Measurements from ENCODE around the gene HPCAL1.
"Not testable (repeated sequence)": the region's sequence is repeated elsewhere in the genome, so short reads cannot be mapped to it uniquely, and the experiment has no call there.

Gene HPCAL1

GRCh38 chr2:10454505-10454904, 151.8 kb downstream of the HPCAL1 start:
- Histone ChIP-seq H3K27ac (ENCODE audit: low read depth, low read length) (no peak overlapping the region), H3K4me1 (ENCODE audit: control insufficient read depth, insufficient read depth, low read length) (peaks cover 9% of the 10 kb centered on the region), H3K27me3 (ENCODE audit: control insufficient read depth, insufficient read depth, low read length) (peaks cover 5% of the 10 kb centered on the region; the same call in 1 of the 2 replicates), H3K9ac (ENCODE audit: low read depth, low read length) (no peak overlapping the region), H3K9me3 (ENCODE audit: control insufficient read depth, insufficient read depth, low read length) (no peaks in the 10 kb centered on the region), H3K36me3 (ENCODE audit: control insufficient read depth, insufficient read depth, low read length) (no peaks in the 10 kb centered on the region), H3K4me3 (ENCODE audit: low read depth, low read length) (no peak overlapping the region)

- not testable (repeated sequence) for H3K4me1 ChIP-seq (ENCODE audit: control insufficient read depth, insufficient read depth, low read length); H3K27ac ChIP-seq (ENCODE audit: low read depth, low read length); H3K36me3 ChIP-seq (ENCODE audit: control insufficient read depth, insufficient read depth, low read length); H3K9me3 ChIP-seq (ENCODE audit: control insufficient read depth, insufficient read depth, low read length); H3K9ac ChIP-seq (ENCODE audit: low read depth, low read length); H3K27me3 ChIP-seq (ENCODE audit: control insufficient read depth, insufficient read depth, low read length); H3K4me3 ChIP-seq (ENCODE audit: low read depth, low read length)
Measured at GRCh38 chr2:10457195-10457594, 154.5 kb downstream of the HPCAL1 start.

- Histone ChIP-seq H3K4me3 (ENCODE audit: low read depth, low read length) (no peak overlapping the region), H3K9ac (ENCODE audit: low read depth, low read length) (no peak overlapping the region), H3K27ac (ENCODE audit: low read depth, low read length) (no peak overlapping the region), H3K27me3 (ENCODE audit: control insufficient read depth, insufficient read depth, low read length) (no peaks in the 10 kb centered on the region), H3K9me3 (ENCODE audit: control insufficient read depth, insufficient read depth, low read length) (no peaks in the 10 kb centered on the region), H3K4me1 (ENCODE audit: control insufficient read depth, insufficient read depth, low read length) (no peaks in the 10 kb centered on the region), H3K36me3 (ENCODE audit: control insufficient read depth, insufficient read depth, low read length) (no peaks in the 10 kb centered on the region)
Measured at GRCh38 chr2:10457846-10458598, 155.3 kb downstream of the HPCAL1 start.

- H3K27ac ChIP-seq (ENCODE audit: low read depth, low read length) = no peak overlapping the region
Measured at GRCh38 chr2:10460366-10460796, 157.7 kb downstream of the HPCAL1 start.

GRCh38 chr2:10462178-10463083, 159.7 kb downstream of the HPCAL1 start:
- Histone ChIP-seq H3K27ac (ENCODE audit: low read depth, low read length) (no peak overlapping the region), H3K9me3 (ENCODE audit: control insufficient read depth, insufficient read depth, low read length) (no peaks in the 10 kb centered on the region), H3K36me3 (ENCODE audit: control insufficient read depth, insufficient read depth, low read length) (no peaks in the 10 kb centered on the region), H3K9ac (ENCODE audit: low read depth, low read length) (no peak overlapping the region), H3K27me3 (ENCODE audit: control insufficient read depth, insufficient read depth, low read length) (no peaks in the 10 kb centered on the region), H3K4me1 (ENCODE audit: control insufficient read depth, insufficient read depth, low read length) (no peaks in the 10 kb centered on the region), H3K4me3 (ENCODE audit: low read depth, low read length) (no peak overlapping the region)

More at GRCh38 chr2:10460366-10460796, 157.7 kb downstream of the HPCAL1 start:
- Histone ChIP-seq H3K4me3 (ENCODE audit: low read depth, low read length) (no peak overlapping the region), H3K9me3 (ENCODE audit: control insufficient read depth, insufficient read depth, low read length) (no peaks in the 10 kb centered on the region), H3K4me1 (ENCODE audit: control insufficient read depth, insufficient read depth, low read length) (no peaks in the 10 kb centered on the region), H3K36me3 (ENCODE audit: control insufficient read depth, insufficient read depth, low read length) (no peaks in the 10 kb centered on the region), H3K27me3 (ENCODE audit: control insufficient read depth, insufficient read depth, low read length) (no peaks in the 10 kb centered on the region), H3K9ac (ENCODE audit: low read depth, low read length) (no peak overlapping the region)

- H3K9me3 ChIP-seq (ENCODE audit: control insufficient read depth, insufficient read depth, low read length) = no peaks in the 10 kb centered on the region
- no peaks in the 10 kb centered on the region for H3K27me3 ChIP-seq (ENCODE audit: control insufficient read depth, insufficient read depth, low read length)
- H3K36me3 ChIP-seq (ENCODE audit: control insufficient read depth, insufficient read depth, low read length) = no peaks in the 10 kb centered on the region
- no peak overlapping the region for H3K27ac ChIP-seq (ENCODE audit: low read depth, low read length)
- no peak overlapping the region for H3K9ac ChIP-seq (ENCODE audit: low read depth, low read length)
- no peaks in the 10 kb centered on the region for H3K4me1 ChIP-seq (ENCODE audit: control insufficient read depth, insufficient read depth, low read length)
- H3K4me3 ChIP-seq (ENCODE audit: low read depth, low read length) = no peak overlapping the region
Measured at GRCh38 chr2:10465910-10466309, 163.2 kb downstream of the HPCAL1 start.

GRCh38 chr2:10466801-10467200, 164.1 kb downstream of the HPCAL1 start:
- Histone ChIP-seq H3K9ac (ENCODE audit: low read depth, low read length) (no peak overlapping the region), H3K4me3 (ENCODE audit: low read depth, low read length) (no peak overlapping the region), H3K36me3 (ENCODE audit: control insufficient read depth, insufficient read depth, low read length) (no peaks in the 10 kb centered on the region), H3K27me3 (ENCODE audit: control insufficient read depth, insufficient read depth, low read length) (no peaks in the 10 kb centered on the region), H3K9me3 (ENCODE audit: control insufficient read depth, insufficient read depth, low read length) (no peaks in the 10 kb centered on the region), H3K4me1 (ENCODE audit: control insufficient read depth, insufficient read depth, low read length) (no peaks in the 10 kb centered on the region), H3K27ac (ENCODE audit: low read depth, low read length) (no peak overlapping the region)

- Histone ChIP-seq H3K4me3 (ENCODE audit: low read depth, low read length) (no peak overlapping the region), H3K9me3 (ENCODE audit: control insufficient read depth, insufficient read depth, low read length) (no peaks in the 10 kb centered on the region), H3K27ac (ENCODE audit: low read depth, low read length) (no peak overlapping the region), H3K36me3 (ENCODE audit: control insufficient read depth, insufficient read depth, low read length) (no peaks in the 10 kb centered on the region), H3K9ac (ENCODE audit: low read depth, low read length) (no peak overlapping the region), H3K4me1 (ENCODE audit: control insufficient read depth, insufficient read depth, low read length) (no peaks in the 10 kb centered on the region), H3K27me3 (ENCODE audit: control insufficient read depth, insufficient read depth, low read length) (no peaks in the 10 kb centered on the region)
Measured at GRCh38 chr2:10467401-10467800, 164.7 kb downstream of the HPCAL1 start.

GRCh38 chr2:10469301-10469700, 166.6 kb downstream of the HPCAL1 start:
- Histone ChIP-seq H3K9me3 (ENCODE audit: control insufficient read depth, insufficient read depth, low read length) (no peaks in the 10 kb centered on the region), H3K27me3 (ENCODE audit: control insufficient read depth, insufficient read depth, low read length) (no peaks in the 10 kb centered on the region), H3K9ac (ENCODE audit: low read depth, low read length) (no peak overlapping the region), H3K4me3 (ENCODE audit: low read depth, low read length) (no peak overlapping the region), H3K4me1 (ENCODE audit: control insufficient read depth, insufficient read depth, low read length) (no peaks in the 10 kb centered on the region), H3K36me3 (ENCODE audit: control insufficient read depth, insufficient read depth, low read length) (no peaks in the 10 kb centered on the region), H3K27ac (ENCODE audit: low read depth, low read length) (no peak overlapping the region)

GRCh38 chr2:10469955-10470608, 167.4 kb downstream of the HPCAL1 start:
- Histone ChIP-seq H3K9ac (ENCODE audit: low read depth, low read length) (no peak overlapping the region), H3K4me3 (ENCODE audit: low read depth, low read length) (no peak overlapping the region), H3K36me3 (ENCODE audit: control insufficient read depth, insufficient read depth, low read length) (no peaks in the 10 kb centered on the region), H3K4me1 (ENCODE audit: control insufficient read depth, insufficient read depth, low read length) (no peaks in the 10 kb centered on the region), H3K27ac (ENCODE audit: low read depth, low read length) (no peak overlapping the region), H3K9me3 (ENCODE audit: control insufficient read depth, insufficient read depth, low read length) (no peaks in the 10 kb centered on the region), H3K27me3 (ENCODE audit: control insufficient read depth, insufficient read depth, low read length) (no peaks in the 10 kb centered on the region)
